NT2/D1 (cell line): Measurements from ENCODE around the gene PHC2.

ENCODE experiments used
- DNase-seq: peaks from one replicate; pipeline ENCODE4 v3.0.0-alpha.2; 2011; ENCODE audit warnings: low read depth, low spot score
- H3K27me3 ChIP-seq: 2 replicates; pipeline ENCODE4 v1.6.0; 2011; ENCODE audit warnings: mild to moderate bottlenecking; ENCODE audit not compliant: insufficient read length, insufficient read depth
- H3K36me3 ChIP-seq: 2 replicates; pipeline ENCODE4 v1.6.1; 2011; ENCODE audit warnings: mild to moderate bottlenecking, low read length, mixed read lengths; ENCODE audit not compliant: insufficient read depth, insufficient read length
- H3K4me1 ChIP-seq: 2 replicates; pipeline ENCODE4 v1.5.1; 2011; ENCODE audit not compliant: insufficient read depth, insufficient read length
- H3K4me3 ChIP-seq: 2 replicates; pipeline ENCODE4 v1.5.1; 2011; ENCODE audit warnings: low read depth; ENCODE audit not compliant: insufficient read length
- H3K9ac ChIP-seq: 2 replicates; pipeline ENCODE4 v1.6.0; 2011; ENCODE audit warnings: low read depth; ENCODE audit not compliant: insufficient read length
- H3K9me3 ChIP-seq: 2 replicates; pipeline ENCODE4 v1.5.1; 2011; ENCODE audit warnings: mild to moderate bottlenecking, low read length; ENCODE audit not compliant: insufficient read depth
- SUZ12 ChIP-seq: IDR thresholded peaks from 2 replicates; pipeline ENCODE4 v1.6.1; 2011; ENCODE audit not compliant: insufficient read length, insufficient read depth; ENCODE audit errors: extremely low read depth
- YY1 ChIP-seq: IDR thresholded peaks from 2 replicates; pipeline ENCODE4 v1.6.1; 2011; ENCODE audit not compliant: insufficient read length, insufficient read depth
- ZNF274 ChIP-seq: IDR thresholded peaks from 2 replicates; pipeline ENCODE4 v1.6.1; 2011; ENCODE audit warnings: mild to moderate bottlenecking, low read depth, low read length

Gene PHC2

GRCh38 chr1:33289858-33290154 lies 141.1 kb downstream of the PHC2 start:
- TF ChIP-seq ZNF274 (no peak), YY1 (no peak), SUZ12 (no peak)
- H3K4me3 ChIP-seq: no peak overlapping the region
- DNase-seq: no peak
- H3K4me1 ChIP-seq: peaks cover 3% of the 10 kb centered on the region
- H3K36me3 ChIP-seq: peaks cover 50% of the 10 kb centered on the region
- H3K27me3 ChIP-seq: no peaks in the 10 kb centered on the region
- no peaks in the 10 kb centered on the region for H3K9me3 ChIP-seq
- H3K9ac ChIP-seq: no peak overlapping the region

- Histone ChIP-seq H3K4me3 (no peak overlapping the region), H3K27me3 (no peaks in the 10 kb centered on the region), H3K9ac (no peak overlapping the region), H3K36me3 (peaks cover 49% of the 10 kb centered on the region), H3K9me3 (no peaks in the 10 kb centered on the region), H3K4me1 (peaks cover 3% of the 10 kb centered on the region)
- no peak for DNase-seq
- no peak for TF ChIP-seq YY1
- TF ChIP-seq ZNF274: no peak
- no peak for TF ChIP-seq SUZ12
Measured at GRCh38 chr1:33288976-33289857, 141.7 kb downstream of the PHC2 start.

- H3K4me3 ChIP-seq: no peak overlapping the region
- no peak overlapping the region for H3K9ac ChIP-seq
- H3K36me3 ChIP-seq: peaks cover 51% of the 10 kb centered on the region
- peaks cover 3% of the 10 kb centered on the region for H3K4me1 ChIP-seq
- DNase-seq: no peak
- H3K27me3 ChIP-seq: no peaks in the 10 kb centered on the region
- TF ChIP-seq YY1: no peak
- no peak for TF ChIP-seq ZNF274
- TF ChIP-seq SUZ12: no peak
- no peaks in the 10 kb centered on the region for H3K9me3 ChIP-seq
Measured at GRCh38 chr1:33287317-33287716, 143.6 kb downstream of the PHC2 start.

GRCh38 chr1:33286451-33287185 lies 144.3 kb downstream of the PHC2 start:
- TF ChIP-seq ZNF274 (no peak), SUZ12 (no peak), YY1 (no peak)
- no peak overlapping the region for H3K4me3 ChIP-seq
- DNase-seq: no peak
- H3K9ac ChIP-seq: no peak overlapping the region
- no peaks in the 10 kb centered on the region for H3K27me3 ChIP-seq
- peaks cover 3% of the 10 kb centered on the region for H3K4me1 ChIP-seq
- no peaks in the 10 kb centered on the region for H3K9me3 ChIP-seq
- peaks cover 56% of the 10 kb centered on the region for H3K36me3 ChIP-seq

GRCh38 chr1:33284049-33284448 lies 146.8 kb downstream of the PHC2 start:
- no peak for DNase-seq
- peaks cover 3% of the 10 kb centered on the region for H3K4me1 ChIP-seq
- TF ChIP-seq YY1: no peak
- no peak for TF ChIP-seq SUZ12
- no peak for TF ChIP-seq ZNF274
- peaks cover 69% of the 10 kb centered on the region for H3K36me3 ChIP-seq
- H3K9ac ChIP-seq: no peak overlapping the region
- no peaks in the 10 kb centered on the region for H3K9me3 ChIP-seq
- no peak overlapping the region for H3K4me3 ChIP-seq
- no peaks in the 10 kb centered on the region for H3K27me3 ChIP-seq

- Histone ChIP-seq H3K4me1 (no peaks in the 10 kb centered on the region), H3K9me3 (no peaks in the 10 kb centered on the region), H3K9ac (no peak overlapping the region), H3K36me3 (peaks cover 71% of the 10 kb centered on the region), H3K4me3 (no peak overlapping the region), H3K27me3 (no peaks in the 10 kb centered on the region)
- DNase-seq: no peak
- TF ChIP-seq YY1 (no peak), ZNF274 (no peak), SUZ12 (no peak)
Measured at GRCh38 chr1:33282791-33283190, 148.1 kb downstream of the PHC2 start.
